Fibroblast of pulmonary artery (primary cell): ENCODE data around the gene FAM24B.

Experiments
- DNase-seq: peaks from one replicate; pipeline ENCODE4 v3.0.0-alpha.2; 2010; ENCODE audit warnings: low read depth
- H3K4me3 ChIP-seq: replicated peaks from 2 replicates; pipeline ENCODE4 v1.5.1; 2011; ENCODE audit warnings: low read depth, mild to moderate bottlenecking, control low read depth, low read length, moderate library complexity
- CTCF ChIP-seq: IDR thresholded peaks from 2 replicates; pipeline ENCODE4 v1.5.1; 2011; ENCODE audit warnings: mild to moderate bottlenecking, control low read depth, low read length, inconsistent platforms; ENCODE audit errors: missing control alignments

FAM24B gene

GRCh38 chr10:122849090-122849489 lies 30.3 kb downstream of the FAM24B start:
- no peak for DNase-seq
- TF ChIP-seq CTCF = no peak
- no peak overlapping the region for H3K4me3 ChIP-seq

GRCh38 chr10:122847782-122848604 lies 31.4 kb downstream of the FAM24B start:
- no peak for DNase-seq
- TF ChIP-seq CTCF = no peak
- no peak overlapping the region for H3K4me3 ChIP-seq

GRCh38 chr10:122845783-122846332 lies 33.5 kb downstream of the FAM24B start, which contains the start of gene CUZD1:
Gene CUZD1 (minus strand): TSS chr10:122845857. CDS start chr10:122845843, 14 bp downstream.
- no peak within 1 kb of the TSS for H3K4me3 ChIP-seq
- DNase-seq = no peak
- no peak for TF ChIP-seq CTCF

- TF ChIP-seq CTCF = no peak
Measured at GRCh38 chr10:122844146-122844545, 35.2 kb downstream of the FAM24B start.

GRCh38 chr10:122841569-122841968 lies 37.8 kb downstream of the FAM24B start:
- no peak overlapping the region for H3K4me3 ChIP-seq
- TF ChIP-seq CTCF = no peak
- DNase-seq = no peak

More at GRCh38 chr10:122844146-122844545, 35.2 kb downstream of the FAM24B start:
- H3K4me3 ChIP-seq = no peak overlapping the region
- DNase-seq = no peak

GRCh38 chr10:122839505-122839904 lies 39.9 kb downstream of the FAM24B start:
- no peak for DNase-seq
- H3K4me3 ChIP-seq = no peak overlapping the region
- TF ChIP-seq CTCF = no peak
